ENCODE measurements around the gene FAM78A.
"Not testable (repeated sequence)": the region's sequence is repeated elsewhere in the genome, so short reads cannot be mapped to it uniquely, and the experiment has no call there.

DNA sequence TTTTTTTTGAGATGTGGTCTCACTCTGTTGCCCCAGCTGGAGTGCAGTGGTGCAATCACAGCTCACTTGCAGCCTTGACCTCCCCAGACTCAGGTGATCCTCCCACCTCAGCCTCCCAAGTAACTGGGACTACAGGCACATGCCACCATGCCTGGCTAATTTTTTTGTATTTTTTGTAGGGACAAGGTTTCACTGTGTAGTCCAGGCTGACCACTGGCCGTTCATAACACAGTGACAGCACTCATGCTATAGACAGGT is 5.4 kb downstream of the FAM78A start:
- TF ChIP-seq, protein P1, sequence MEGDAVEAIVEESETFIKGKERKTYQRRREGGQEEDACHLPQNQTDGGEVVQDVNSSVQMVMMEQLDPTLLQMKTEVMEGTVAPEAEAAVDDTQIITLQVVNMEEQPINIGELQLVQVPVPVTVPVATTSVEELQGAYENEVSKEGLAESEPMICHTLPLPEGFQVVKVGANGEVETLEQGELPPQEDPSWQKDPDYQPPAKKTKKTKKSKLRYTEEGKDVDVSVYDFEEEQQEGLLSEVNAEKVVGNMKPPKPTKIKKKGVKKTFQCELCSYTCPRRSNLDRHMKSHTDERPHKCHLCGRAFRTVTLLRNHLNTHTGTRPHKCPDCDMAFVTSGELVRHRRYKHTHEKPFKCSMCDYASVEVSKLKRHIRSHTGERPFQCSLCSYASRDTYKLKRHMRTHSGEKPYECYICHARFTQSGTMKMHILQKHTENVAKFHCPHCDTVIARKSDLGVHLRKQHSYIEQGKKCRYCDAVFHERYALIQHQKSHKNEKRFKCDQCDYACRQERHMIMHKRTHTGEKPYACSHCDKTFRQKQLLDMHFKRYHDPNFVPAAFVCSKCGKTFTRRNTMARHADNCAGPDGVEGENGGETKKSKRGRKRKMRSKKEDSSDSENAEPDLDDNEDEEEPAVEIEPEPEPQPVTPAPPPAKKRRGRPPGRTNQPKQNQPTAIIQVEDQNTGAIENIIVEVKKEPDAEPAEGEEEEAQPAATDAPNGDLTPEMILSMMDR (IDR thresholded peaks at IDR 0.05): not testable (repeated sequence)
- not testable (repeated sequence) for TF ChIP-seq EZH2 (IDR thresholded peaks at IDR 0.05; ENCODE audit: borderline replicate concordance, insufficient read depth, low read depth, low read length, poor library complexity, severe bottlenecking)

Measured in B cell (primary cell).